ENCODE data around the gene GMDS.

The GMDS gene

DNA sequence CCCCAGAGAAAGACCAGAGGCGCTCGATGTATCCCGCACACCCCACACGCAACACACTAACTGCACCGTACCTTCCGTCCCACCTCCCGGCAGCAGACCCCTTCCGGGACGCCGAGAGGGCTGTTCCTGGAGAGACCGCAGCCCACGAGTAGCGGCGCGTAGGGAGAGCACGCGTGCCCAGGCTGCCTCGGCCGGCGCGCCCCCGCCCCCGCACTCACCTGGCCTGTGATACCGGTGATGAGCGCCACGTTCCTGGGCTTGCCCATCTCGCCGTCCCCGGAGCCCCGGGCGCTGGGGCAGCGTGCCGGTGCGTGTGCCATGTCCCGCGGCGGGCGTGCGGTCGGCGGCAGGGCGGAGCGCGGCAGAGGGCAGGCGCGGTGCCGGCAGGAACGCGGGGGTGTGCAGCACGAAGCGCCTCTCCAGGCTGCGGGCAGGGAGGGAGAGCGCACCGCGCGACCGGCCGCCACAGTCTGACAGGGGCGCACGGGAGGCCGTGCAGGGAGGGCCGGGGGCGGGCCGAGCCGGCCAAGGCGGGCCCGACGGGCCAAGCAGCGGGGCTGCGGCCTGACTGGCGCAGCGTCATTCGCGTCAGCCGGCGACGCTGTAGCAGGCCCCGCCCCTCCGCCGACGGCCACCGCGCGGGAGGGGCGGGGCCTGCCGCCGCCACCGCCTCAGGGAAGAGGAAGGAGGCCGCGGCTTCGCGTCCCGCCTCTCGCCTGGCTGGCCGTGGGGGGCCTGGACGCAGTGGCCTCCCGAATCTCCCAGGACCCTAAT lies at the start of gene GMDS:
TSS of gene GMDS (minus strand) at position 503 of the 774 bp plus-strand sequence.
- Histone ChIP-seq H3K4me1 (ENCODE audit: insufficient read depth, low read length) (peaks cover 15% of the 10 kb centered on the region; the same call in 1 of the 2 replicates), H3K9me3 (ENCODE audit: control insufficient read depth, insufficient read depth, low read length) (no peaks in the 10 kb centered on the region), H3K36me3 (ENCODE audit: insufficient read depth, low read length) (no peaks in the 10 kb centered on the region; the same call in 1 of the 2 replicates), H3K9ac (ENCODE audit: low read depth, low read length) (peak within 1 kb of the TSS; percentile 82)

DNA sequence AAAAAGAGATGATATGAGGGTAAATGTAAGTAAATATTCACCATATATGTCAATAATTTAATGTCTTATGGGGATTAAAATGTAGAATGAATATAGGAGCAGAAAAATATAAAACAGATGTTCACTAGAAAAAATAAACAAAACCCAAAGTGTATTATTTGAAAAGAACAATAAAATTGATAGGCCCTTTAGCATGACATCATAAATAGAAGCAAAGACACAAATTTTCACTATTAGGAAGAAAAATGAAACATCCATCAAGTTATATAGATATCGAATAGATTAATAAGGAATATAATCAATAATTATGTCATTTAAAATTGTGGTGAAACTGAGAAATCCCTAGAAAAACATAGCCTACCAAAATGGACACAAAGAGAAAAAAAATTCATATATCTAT lies 40.1 kb upstream of the GMDS start:
- H3K4me1 ChIP-seq (ENCODE audit: insufficient read depth, low read length): no peaks in the 10 kb centered on the region
- no peak overlapping the region for H3K9ac ChIP-seq (ENCODE audit: low read depth, low read length)
- no peaks in the 10 kb centered on the region; the same call in 1 of the 2 replicates for H3K9me3 ChIP-seq (ENCODE audit: control insufficient read depth, insufficient read depth, low read length)
- no peaks in the 10 kb centered on the region for H3K36me3 ChIP-seq (ENCODE audit: insufficient read depth, low read length)

DNA sequence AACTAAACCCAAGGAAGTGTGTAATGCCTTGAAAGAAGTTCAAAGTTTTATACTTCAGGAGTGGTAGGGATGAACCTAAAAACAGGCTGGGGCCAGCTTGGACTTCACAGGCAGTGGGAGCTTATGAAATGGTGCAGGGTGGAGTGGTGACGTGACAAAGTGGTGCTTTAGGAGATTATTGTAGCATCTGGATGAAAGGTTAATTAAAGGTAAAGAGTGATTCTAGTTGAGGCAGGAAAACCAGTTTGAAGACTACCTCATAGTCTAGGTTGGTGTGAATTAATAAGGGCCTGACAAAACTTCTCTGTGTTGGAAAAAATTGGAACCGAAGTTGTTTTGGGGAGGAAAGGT lies 30.5 kb upstream of the GMDS start:
- no peak overlapping the region for H3K9ac ChIP-seq (ENCODE audit: low read depth, low read length)
- no peaks in the 10 kb centered on the region for H3K36me3 ChIP-seq (ENCODE audit: insufficient read depth, low read length)
- H3K9me3 ChIP-seq (ENCODE audit: control insufficient read depth, insufficient read depth, low read length): no peaks in the 10 kb centered on the region; the same call in 1 of the 2 replicates
- H3K4me1 ChIP-seq (ENCODE audit: insufficient read depth, low read length): no peaks in the 10 kb centered on the region; the same call in 1 of the 2 replicates

DNA sequence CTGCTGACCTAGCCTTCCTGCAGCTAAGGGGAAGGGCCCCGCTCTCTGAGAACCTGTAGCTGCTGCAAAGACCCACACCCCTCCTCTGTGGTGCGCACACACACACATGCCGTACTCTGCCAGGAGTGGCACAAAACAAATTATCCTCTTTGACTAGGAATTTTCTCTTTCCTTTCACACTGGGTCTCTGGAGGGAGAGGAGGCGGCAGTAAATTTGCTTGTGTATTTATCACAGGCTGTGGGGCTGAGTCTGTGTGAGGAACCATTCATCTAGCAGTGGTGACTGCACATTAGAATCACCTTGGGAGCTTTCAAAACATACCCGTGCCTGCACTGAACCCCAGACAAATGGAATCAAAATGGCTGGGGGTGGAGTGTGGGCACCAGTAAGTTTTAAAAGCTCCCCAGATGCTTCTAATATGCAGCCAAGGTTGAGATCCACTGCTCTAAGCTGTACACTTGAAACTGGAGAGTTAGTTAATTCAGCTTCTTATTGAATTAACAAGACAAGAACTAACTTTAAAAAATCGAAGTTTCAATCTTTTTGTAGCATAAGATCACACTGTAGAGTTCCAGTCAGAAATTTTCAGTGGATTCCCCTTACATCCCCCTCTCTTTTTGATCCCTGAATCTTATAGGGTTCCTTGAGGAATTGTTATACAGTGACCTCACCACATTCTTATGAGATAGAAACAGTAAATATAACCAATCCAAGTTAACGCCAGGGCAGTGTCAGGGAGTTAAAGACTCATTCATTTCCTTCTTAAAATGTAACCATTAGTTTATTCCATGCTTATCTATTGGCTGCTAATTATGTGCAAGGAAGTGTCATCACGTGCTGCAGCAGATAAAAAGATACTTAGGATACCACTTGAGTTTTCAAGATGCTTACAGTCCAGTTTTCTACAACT lies 29.8 kb upstream of the GMDS start:
- Histone ChIP-seq H3K4me1 (ENCODE audit: insufficient read depth, low read length) (no peaks in the 10 kb centered on the region; the same call in 1 of the 2 replicates), H3K36me3 (ENCODE audit: insufficient read depth, low read length) (no peaks in the 10 kb centered on the region), H3K9ac (ENCODE audit: low read depth, low read length) (no peak overlapping the region), H3K9me3 (ENCODE audit: control insufficient read depth, insufficient read depth, low read length) (no peaks in the 10 kb centered on the region; the same call in 1 of the 2 replicates)

DNA sequence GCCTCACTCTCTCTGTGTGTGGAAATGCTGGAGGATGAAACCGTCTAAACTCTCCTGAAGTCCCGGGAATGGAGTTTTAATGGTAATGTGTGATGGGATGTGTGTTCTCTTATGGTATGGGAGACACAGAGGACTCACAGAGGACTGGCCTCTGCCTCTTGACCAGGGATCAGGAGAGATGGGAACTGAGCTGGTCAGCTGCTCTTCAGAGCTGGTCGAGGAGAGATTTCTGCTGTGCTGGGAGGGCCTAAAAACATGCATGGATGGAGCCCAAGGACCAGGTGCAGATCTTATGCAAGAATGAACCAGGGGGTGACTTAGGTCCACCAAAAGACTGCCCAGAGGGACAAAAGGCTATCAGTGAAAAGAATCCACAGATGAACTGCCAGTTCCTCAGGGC lies 27.3 kb upstream of the GMDS start:
- Histone ChIP-seq H3K9me3 (ENCODE audit: control insufficient read depth, insufficient read depth, low read length) (no peaks in the 10 kb centered on the region), H3K4me1 (ENCODE audit: insufficient read depth, low read length) (no peaks in the 10 kb centered on the region; the same call in 1 of the 2 replicates), H3K36me3 (ENCODE audit: insufficient read depth, low read length) (no peaks in the 10 kb centered on the region), H3K9ac (ENCODE audit: low read depth, low read length) (no peak overlapping the region)

DNA sequence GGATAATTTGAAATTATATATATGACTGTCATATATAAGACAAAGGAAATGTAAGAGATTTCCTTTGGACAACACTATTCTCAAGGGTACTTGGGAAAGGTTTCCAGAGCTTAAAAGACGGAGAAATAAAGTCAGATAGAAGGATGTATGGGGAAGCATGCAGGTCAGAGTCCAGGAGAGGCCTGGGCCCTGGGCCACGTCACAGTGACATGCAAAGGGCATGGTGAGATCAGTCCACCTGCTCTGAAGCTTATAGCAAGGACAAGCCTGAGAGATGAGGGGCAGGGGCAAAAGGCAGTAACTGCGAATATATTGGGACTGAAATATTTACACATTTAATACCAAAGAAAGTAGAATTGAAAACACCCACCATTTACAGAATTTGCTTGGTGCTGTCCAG lies 24.6 kb upstream of the GMDS start:
- H3K36me3 ChIP-seq (ENCODE audit: insufficient read depth, low read length): no peaks in the 10 kb centered on the region
- no peak overlapping the region for H3K9ac ChIP-seq (ENCODE audit: low read depth, low read length)
- no peaks in the 10 kb centered on the region; the same call in 1 of the 2 replicates for H3K4me1 ChIP-seq (ENCODE audit: insufficient read depth, low read length)
- H3K9me3 ChIP-seq (ENCODE audit: control insufficient read depth, insufficient read depth, low read length): no peaks in the 10 kb centered on the region

DNA sequence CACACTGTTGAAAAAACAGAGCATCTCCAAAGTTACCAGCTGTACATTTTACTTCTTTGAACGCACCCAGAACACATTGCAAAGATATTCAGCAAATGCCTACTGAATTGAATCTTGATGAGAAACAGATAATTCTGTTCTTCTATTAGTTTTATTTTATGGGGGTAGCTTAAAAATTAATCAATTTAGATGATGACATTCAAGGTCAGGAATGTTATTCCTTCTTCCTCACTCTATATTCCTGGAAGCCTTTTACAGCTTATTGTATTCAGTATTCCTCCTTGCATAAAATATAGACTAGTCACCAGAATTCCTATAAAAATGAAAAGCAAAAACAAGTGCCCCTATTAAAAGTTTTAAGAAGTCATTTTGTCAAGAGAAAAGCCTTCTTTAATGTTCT lies 21.4 kb upstream of the GMDS start:
- no peaks in the 10 kb centered on the region for H3K36me3 ChIP-seq (ENCODE audit: insufficient read depth, low read length)
- no peaks in the 10 kb centered on the region for H3K9me3 ChIP-seq (ENCODE audit: control insufficient read depth, insufficient read depth, low read length)
- H3K4me1 ChIP-seq (ENCODE audit: insufficient read depth, low read length): no peaks in the 10 kb centered on the region
- H3K9ac ChIP-seq (ENCODE audit: low read depth, low read length): no peak overlapping the region

DNA sequence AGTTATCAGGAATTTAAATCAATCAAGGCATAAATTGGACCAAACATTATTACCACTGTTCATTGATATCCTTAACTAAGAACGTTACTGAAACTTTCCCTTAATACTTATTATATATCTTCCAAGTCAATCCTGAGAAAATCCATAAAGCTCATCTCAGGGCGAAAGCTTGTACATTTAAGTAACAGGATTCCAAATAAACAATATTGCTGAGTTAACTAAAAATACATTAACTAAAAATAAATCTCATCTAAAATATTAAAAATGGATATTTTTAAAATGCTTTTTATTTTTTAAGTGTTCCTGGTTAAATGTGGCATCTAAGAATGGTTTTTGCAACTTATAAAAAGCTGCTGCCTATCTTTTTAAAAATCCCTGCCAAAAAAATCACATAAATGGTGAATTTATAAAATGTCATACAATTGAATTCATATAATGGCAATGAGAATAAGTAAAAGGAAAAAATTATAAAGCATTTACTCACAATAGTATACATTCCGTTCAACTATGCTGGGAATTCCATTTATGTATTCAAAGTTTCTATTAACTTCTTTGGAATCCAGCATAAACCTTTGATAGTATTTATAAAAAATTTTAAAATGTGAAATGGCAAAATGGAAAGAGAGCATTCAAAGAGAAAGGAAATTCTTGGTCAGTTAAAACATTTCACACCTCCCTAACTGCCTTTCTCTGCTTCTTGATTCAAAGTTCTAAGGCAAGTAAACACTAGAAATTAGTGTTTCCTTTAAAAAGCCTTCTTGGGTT lies 20.8 kb upstream of the GMDS start:
- H3K36me3 ChIP-seq (ENCODE audit: insufficient read depth, low read length): no peaks in the 10 kb centered on the region
- no peaks in the 10 kb centered on the region for H3K4me1 ChIP-seq (ENCODE audit: insufficient read depth, low read length)
- H3K9me3 ChIP-seq (ENCODE audit: control insufficient read depth, insufficient read depth, low read length): no peaks in the 10 kb centered on the region
- H3K9ac ChIP-seq (ENCODE audit: low read depth, low read length): no peak overlapping the region

DNA sequence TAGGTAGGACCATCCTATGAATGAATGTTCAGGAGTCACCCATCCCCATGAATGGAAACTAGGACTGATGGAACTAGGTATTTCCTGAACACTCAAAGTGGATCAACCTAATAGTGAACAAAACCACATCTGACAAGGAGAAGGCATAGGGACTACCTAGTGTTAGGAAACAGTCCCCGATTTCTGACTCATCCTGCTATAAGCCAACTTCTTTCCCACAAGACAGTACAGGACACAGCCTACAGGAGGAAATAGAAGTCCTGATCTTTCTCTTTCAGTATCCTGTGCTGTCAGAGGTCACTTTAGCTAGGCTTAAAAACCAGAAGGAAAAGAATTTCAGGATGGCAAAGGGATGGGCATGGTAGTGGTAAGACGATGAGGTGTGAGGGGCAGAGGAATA lies 19.5 kb upstream of the GMDS start:
- Histone ChIP-seq H3K36me3 (ENCODE audit: insufficient read depth, low read length) (no peaks in the 10 kb centered on the region), H3K4me1 (ENCODE audit: insufficient read depth, low read length) (no peaks in the 10 kb centered on the region), H3K9ac (ENCODE audit: low read depth, low read length) (no peak overlapping the region), H3K9me3 (ENCODE audit: control insufficient read depth, insufficient read depth, low read length) (no peaks in the 10 kb centered on the region)

DNA sequence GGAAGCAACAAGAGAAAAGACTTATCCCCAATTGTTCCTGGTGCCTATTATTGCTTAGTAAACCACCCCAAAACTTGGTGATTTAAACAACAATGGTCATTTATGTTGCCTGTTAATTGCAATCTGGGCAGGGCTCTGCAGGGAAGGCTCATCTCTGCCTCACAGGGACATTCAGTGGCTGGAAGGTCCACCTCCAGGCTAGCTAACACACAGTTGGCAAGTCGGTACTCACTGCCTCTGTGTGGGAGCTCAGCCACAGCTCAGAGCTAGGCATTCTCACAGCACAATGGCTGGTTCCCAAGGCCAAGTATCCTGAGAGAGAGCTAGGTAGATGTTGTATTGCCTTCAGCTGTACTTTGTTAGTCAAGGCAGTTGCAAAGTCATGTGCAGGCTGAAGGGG lies 18.5 kb upstream of the GMDS start:
- Histone ChIP-seq H3K4me1 (ENCODE audit: insufficient read depth, low read length) (no peaks in the 10 kb centered on the region), H3K36me3 (ENCODE audit: insufficient read depth, low read length) (no peaks in the 10 kb centered on the region), H3K9ac (ENCODE audit: low read depth, low read length) (no peak overlapping the region), H3K9me3 (ENCODE audit: control insufficient read depth, insufficient read depth, low read length) (no peaks in the 10 kb centered on the region)

DNA sequence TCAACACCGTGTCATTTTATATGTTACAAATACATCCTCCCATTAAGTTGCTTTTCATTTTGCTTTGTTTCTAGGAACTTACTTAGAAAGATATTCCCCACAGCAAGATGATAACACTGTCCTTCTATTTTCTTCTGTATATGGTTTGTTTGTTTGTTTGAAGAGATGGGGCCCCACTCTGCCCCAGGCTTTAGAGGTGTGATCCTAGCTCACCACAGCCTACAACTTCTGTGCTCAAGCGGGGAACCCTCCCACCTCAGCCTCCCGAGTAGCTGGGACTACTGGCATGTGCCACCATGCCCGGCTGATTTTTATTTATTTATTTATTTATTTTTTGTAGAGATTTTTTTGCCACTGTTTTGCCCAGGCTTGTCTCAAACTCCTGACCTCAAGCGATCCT lies 14.2 kb upstream of the GMDS start:
- Histone ChIP-seq H3K9me3 (ENCODE audit: control insufficient read depth, insufficient read depth, low read length) (no peaks in the 10 kb centered on the region), H3K36me3 (ENCODE audit: insufficient read depth, low read length) (no peaks in the 10 kb centered on the region; the same call in 1 of the 2 replicates), H3K4me1 (ENCODE audit: insufficient read depth, low read length) (no peaks in the 10 kb centered on the region), H3K9ac (ENCODE audit: low read depth, low read length) (no peak overlapping the region)

DNA sequence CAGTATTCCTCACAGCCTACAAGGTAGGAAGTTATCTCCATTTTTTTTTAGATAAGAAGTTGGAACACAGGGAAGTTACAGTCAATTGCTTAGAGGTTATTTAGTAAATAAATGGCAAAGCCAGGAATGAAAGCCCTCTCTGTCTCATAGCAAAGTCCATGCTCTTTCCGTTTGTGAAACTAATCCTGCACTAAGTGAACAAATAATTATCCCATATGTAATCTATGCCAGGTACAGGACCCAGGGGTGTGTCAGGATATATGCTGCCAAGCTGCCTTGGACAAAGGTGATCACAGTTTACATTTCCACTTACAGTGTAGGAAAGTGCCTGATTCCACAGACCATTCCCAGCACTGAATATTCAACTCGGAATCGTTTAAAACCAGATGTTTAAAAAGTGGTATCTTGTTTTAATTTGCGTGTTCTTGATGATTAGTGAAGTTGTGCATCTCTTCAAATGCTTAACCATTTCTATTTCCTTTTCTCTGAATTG lies 13.6 kb upstream of the GMDS start:
- Histone ChIP-seq H3K36me3 (ENCODE audit: insufficient read depth, low read length) (no peaks in the 10 kb centered on the region; the same call in 1 of the 2 replicates), H3K9me3 (ENCODE audit: control insufficient read depth, insufficient read depth, low read length) (no peaks in the 10 kb centered on the region), H3K9ac (ENCODE audit: low read depth, low read length) (no peak overlapping the region), H3K4me1 (ENCODE audit: insufficient read depth, low read length) (no peaks in the 10 kb centered on the region)

DNA sequence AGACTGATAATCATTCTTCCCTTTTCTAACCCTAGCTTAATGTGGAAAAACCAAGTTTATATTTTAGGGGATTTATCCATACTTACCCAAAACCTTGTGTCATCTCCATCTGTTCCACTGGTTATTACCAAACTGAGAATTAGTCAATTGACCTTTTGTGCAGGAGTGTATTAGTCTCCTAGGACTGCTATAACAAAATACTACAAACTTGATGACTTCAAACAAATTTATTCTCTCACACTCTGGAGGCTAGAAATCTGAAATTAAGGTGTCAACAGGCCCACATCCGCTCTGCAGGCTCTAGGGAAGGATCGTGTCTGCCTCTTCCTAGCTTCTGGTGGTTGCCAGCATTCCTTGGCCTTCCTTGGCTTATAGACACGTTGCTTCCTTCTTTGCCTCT lies 12.7 kb upstream of the GMDS start:
- Histone ChIP-seq H3K9me3 (ENCODE audit: control insufficient read depth, insufficient read depth, low read length) (no peaks in the 10 kb centered on the region), H3K9ac (ENCODE audit: low read depth, low read length) (no peak overlapping the region), H3K4me1 (ENCODE audit: insufficient read depth, low read length) (no peaks in the 10 kb centered on the region), H3K36me3 (ENCODE audit: insufficient read depth, low read length) (no peaks in the 10 kb centered on the region; the same call in 1 of the 2 replicates)

DNA sequence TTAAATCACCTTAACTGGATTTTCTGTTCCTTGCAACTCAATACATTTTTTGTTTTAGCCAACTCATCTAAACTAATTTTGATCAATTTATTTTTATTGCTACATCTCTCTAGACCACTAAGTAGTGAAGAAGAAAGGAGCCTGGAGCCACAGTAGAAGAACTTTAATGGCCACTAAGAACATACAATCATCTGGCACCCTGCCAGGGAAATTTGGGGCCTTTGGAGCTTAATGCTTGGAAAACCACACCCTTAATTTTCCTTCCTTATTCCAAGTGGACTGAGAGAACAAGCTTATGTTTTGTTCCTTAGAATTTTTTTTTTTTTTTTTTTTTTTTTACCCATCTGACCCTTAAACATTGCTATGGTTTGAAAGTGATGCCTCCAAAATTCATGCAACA lies 12.0 kb upstream of the GMDS start:
- Histone ChIP-seq H3K4me1 (ENCODE audit: insufficient read depth, low read length) (no peaks in the 10 kb centered on the region), H3K36me3 (ENCODE audit: insufficient read depth, low read length) (no peaks in the 10 kb centered on the region; the same call in 1 of the 2 replicates), H3K9me3 (ENCODE audit: control insufficient read depth, insufficient read depth, low read length) (no peaks in the 10 kb centered on the region), H3K9ac (ENCODE audit: low read depth, low read length) (no peak overlapping the region)
